Measurements from ENCODE around the gene PEMT.

The PEMT gene

DNA sequence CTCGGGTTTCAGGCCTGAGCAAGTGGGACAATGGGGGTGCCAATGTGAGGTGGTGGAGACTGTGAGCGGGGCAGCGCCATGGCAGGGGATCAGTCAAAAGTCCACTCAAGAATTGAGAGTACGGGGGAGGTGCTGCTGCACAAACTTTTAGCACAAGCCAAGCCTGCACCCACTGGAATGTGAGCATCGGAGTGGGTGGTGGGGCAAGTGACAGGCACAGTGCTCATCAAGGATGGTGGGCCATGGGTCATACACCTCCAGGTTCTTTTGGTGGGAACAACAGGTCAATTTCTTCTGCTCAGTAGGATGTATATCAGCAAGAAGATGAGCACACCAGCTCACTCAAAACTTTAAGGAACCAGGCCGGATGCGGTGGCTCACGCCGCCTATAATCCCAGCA is 32.4 kb upstream of the PEMT start:
- H3K4me1 Mint-ChIP-seq (ENCODE audit: low read depth in 2 of 2): peaks cover 5 to 8% of the 10 kb centered on the region in 2 donors
- H3K9me3 Mint-ChIP-seq: no peaks in the 10 kb centered on the region
- H3K27ac Mint-ChIP-seq: no peak overlapping the region
- ATAC-seq (replicated peaks): no peak
- no peak for DNase-seq
- H3K36me3 Mint-ChIP-seq (ENCODE audit: insufficient read depth): peaks cover 4% of the 10 kb centered on the region
- no peak overlapping the region for H3K4me3 Mint-ChIP-seq
- H3K27me3 Mint-ChIP-seq: no peaks in the 10 kb centered on the region

DNA sequence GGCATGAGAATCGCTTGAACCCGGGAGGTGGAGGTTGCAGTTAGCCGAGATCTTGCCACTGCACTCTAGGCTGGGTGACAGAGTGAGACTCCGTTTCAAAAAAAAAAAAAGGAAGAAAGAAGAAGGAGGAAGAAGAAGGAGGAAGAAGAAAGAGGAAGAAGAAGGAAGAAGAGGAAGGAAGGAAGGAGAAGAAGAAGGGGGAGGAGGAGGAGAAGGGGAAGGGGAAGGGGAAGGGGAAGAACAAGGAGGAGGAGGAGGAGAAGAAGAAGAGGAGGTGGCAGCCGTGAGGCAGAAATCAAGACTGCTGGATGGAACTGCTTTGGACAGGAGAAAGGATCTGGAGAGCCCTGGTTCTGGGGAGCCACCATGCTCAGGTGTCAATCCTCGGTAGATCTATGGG is 29.7 kb upstream of the PEMT start:
- Mint-ChIP-seq H3K36me3 (ENCODE audit: insufficient read depth) (no peaks in the 10 kb centered on the region), H3K27ac (no peak overlapping the region), H3K4me3 (no peak overlapping the region), H3K4me1 (ENCODE audit: low read depth in 2 of 2) (peaks cover 0 to 2% of the 10 kb centered on the region in 2 donors), H3K9me3 (no peaks in the 10 kb centered on the region), H3K27me3 (no peaks in the 10 kb centered on the region)
- ATAC-seq (replicated peaks): no peak
- DNase-seq: no peak

DNA sequence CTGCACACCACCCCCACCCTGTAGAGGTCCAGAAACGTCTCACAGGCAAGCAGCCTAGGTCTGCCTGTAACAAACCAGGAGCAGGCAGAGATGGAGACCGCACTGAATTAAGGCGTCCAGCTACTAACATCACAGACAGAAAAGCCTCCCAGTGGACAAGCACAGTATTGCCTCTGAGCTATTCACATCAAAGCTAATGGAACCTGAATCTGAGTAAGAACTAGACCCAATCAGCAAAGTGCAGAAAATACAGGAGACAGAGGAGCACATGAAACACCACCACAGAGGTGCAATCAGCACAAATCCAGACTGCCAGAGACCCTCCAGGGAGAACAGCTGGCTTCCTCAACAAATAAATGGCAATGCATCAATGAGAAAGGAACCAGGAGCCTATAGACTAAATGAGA is 22.2 kb upstream of the PEMT start:
- Mint-ChIP-seq H3K4me1 (ENCODE audit: low read depth in 2 of 2) (peaks cover 5 to 6% of the 10 kb centered on the region in 2 donors), H3K27ac (no peak overlapping the region), H3K4me3 (no peak overlapping the region), H3K36me3 (ENCODE audit: insufficient read depth) (no peaks in the 10 kb centered on the region), H3K9me3 (peaks cover 0 to 2% of the 10 kb centered on the region in 2 donors), H3K27me3 (no peaks in the 10 kb centered on the region)
- DNase-seq (peak; percentile 28 to 44 (median 31)), ATAC-seq (replicated peaks) (peak; percentile 83)

DNA sequence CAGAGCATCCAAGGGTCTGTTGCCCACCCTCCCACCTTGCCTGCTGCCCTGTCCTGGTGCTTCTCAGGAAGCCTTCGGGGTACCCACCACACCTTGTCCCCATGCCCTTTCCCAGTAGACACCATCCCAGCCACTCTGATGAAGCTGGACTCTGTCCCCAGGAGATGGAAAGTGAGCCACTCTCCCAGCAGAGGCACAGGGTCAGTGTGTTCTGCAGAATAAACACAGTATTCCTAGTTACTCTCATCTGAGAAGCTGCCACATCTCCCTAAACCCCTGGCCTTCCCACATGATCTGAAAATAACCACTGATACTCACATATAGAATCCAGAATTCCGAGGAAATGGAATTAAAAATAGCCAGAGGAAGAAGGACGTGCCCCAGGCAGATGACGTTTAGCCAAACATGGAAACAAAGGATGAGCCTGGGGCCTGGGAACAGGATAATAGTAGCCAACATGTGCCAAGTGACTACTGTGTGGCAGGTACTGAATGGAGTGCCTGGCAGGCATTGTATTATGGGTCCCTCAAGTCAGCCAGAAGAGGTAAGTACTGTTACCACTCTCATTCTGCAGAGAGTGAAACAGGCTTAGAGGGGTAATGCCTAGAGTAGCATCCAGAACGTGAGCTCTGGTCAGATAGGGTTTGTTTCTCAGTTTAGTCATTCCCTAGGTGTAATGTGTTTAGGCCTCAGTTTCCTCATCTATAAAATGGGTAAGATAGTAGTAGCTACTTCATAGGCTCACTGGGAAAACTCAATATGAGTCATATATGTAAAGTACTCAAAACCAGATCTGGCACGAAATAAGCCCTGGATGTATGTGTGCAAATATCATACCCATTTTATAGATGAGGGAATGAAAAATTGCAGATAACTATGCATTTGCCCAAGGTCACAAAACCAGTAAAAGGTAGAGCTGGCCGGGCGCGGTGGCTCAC is 20.8 kb upstream of the PEMT start:
- peaks cover 0 to 2% of the 10 kb centered on the region in 2 donors for H3K9me3 Mint-ChIP-seq
- ATAC-seq (replicated peaks): no peak
- peaks cover 0 to 2% of the 10 kb centered on the region in 2 donors for H3K27me3 Mint-ChIP-seq
- H3K27ac Mint-ChIP-seq: no peak overlapping the region
- peaks cover 5 to 6% of the 10 kb centered on the region in 2 donors for H3K4me1 Mint-ChIP-seq (ENCODE audit: low read depth in 2 of 2)
- H3K4me3 Mint-ChIP-seq: no peak overlapping the region
- no peak for DNase-seq
- no peaks in the 10 kb centered on the region for H3K36me3 Mint-ChIP-seq (ENCODE audit: insufficient read depth)

DNA sequence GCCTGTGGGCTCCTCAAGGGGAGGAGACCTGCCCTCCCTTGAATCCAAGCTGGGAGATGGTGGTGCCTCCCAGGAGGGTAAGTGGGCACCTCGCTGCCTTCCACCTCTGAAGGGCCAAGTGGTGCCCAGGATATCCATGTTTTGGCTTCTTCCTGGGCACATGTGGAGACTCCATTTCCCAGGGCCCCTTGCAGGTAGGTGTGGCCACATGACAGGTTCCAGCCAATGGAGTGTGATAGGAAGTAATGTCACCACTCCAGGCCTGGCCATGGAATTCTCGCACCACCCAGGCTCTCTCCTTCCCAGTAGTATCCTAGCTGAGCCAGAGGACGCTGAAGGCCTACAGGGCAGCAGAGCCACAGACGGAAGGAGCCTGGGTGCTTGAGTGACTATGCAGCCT is 17.6 kb upstream of the PEMT start:
- DNase-seq (no peak), ATAC-seq (replicated peaks) (no peak)
- Mint-ChIP-seq H3K4me3 (no peak overlapping the region), H3K27ac (no peak overlapping the region), H3K27me3 (peaks cover 13 to 15% of the 10 kb centered on the region in 2 donors), H3K4me1 (ENCODE audit: low read depth in 2 of 2) (peaks cover 5 to 6% of the 10 kb centered on the region in 2 donors), H3K36me3 (ENCODE audit: insufficient read depth) (no peaks in the 10 kb centered on the region), H3K9me3 (peaks cover 0 to 2% of the 10 kb centered on the region in 2 donors)

DNA sequence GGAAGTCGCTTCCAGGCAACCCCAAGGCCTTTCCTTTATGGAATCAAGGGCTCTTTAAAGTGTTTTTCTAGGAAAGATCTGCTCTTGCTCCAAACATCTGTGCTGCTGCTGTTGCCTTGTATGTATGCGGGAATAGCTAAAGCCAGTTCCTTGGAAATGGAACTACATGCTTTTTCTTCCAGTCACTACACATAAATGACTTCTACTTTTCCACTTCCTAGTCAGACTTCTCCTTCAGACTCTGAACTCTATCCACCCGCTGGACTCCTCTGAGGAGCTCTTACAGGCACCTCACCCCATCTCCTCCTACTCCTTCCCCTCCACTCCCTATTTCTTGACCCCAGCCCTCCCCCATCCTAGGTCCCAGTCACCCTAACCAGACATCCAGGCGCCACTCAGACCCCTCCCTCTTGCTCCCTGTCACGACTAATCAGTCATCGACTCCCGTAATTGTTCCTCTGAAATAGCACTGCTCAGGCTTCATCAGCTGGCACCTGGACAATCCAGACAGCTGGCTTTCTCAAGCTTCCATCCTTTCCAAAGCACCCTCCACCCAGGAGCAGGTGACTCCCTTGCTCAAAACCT is 15.0 kb upstream of the PEMT start:
- Mint-ChIP-seq H3K4me1 (ENCODE audit: low read depth in 2 of 2) (no peaks in the 10 kb centered on the region), H3K9me3 (no peaks in the 10 kb centered on the region), H3K4me3 (no peak overlapping the region), H3K27me3 (peaks cover 13 to 15% of the 10 kb centered on the region in 2 donors), H3K27ac (no peak overlapping the region), H3K36me3 (ENCODE audit: insufficient read depth) (no peaks in the 10 kb centered on the region)
- DNase-seq (no peak), ATAC-seq (replicated peaks) (no peak)

DNA sequence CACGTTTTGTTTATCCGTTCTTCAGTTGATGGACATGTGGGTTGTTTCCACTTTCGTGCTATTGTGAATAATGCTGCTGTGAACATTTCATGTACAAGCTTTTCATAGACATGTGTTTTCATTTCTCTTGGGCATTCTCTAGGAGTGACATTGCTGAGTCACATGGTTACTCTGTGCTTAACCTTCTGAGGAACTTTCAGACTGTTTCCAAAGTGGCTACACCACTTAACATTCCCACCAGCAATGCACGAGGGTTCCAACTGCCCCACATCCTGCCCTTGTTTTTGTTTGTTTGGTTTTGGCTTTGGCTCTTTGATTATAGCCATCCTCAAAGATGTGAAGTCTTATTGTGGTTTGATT is 14.2 kb upstream of the PEMT start:
- Mint-ChIP-seq H3K27ac (no peak overlapping the region), H3K4me1 (ENCODE audit: low read depth in 2 of 2) (no peaks in the 10 kb centered on the region), H3K9me3 (no peaks in the 10 kb centered on the region), H3K4me3 (no peak overlapping the region), H3K36me3 (ENCODE audit: insufficient read depth) (no peaks in the 10 kb centered on the region), H3K27me3 (peaks cover 13 to 15% of the 10 kb centered on the region in 2 donors)
- ATAC-seq (replicated peaks) (no peak), DNase-seq (no peak)

DNA sequence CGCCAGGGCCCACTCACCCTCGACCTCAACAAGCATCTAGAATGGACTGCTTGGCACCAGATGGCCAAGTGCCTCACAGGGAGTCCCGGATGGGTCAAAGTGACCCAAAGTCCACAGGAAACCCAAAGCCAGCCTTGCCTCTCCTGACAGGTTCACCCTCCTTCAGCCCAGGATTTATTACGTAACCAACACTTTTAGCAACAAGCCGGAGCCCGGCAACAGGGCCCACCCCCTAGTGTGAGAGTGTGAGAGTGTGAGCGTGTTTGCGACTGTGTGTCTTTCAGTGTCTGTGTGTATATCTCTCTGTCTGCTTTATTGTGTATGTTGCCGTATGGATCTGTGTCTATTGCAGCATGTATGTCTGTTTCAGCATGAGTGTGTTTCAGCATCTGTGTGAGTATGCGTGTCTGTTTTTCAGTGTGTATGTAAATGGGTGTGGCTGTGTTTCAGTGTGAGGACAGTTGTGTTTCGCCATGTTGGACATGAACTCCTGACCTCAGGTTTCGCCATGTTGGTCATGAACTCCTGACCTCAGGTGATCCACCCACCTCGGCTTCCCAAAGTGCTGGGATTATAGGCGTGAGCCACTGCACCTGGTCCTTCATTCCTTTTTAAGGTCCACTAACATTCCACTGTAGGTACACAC is 13.7 kb upstream of the PEMT start:
- no peaks in the 10 kb centered on the region for H3K9me3 Mint-ChIP-seq
- H3K36me3 Mint-ChIP-seq (ENCODE audit: insufficient read depth): no peaks in the 10 kb centered on the region
- DNase-seq (no peak), ATAC-seq (replicated peaks) (no peak)
- peaks cover 13 to 15% of the 10 kb centered on the region in 2 donors for H3K27me3 Mint-ChIP-seq
- no peak overlapping the region for H3K27ac Mint-ChIP-seq
- no peak overlapping the region for H3K4me3 Mint-ChIP-seq
- no peaks in the 10 kb centered on the region for H3K4me1 Mint-ChIP-seq (ENCODE audit: low read depth in 2 of 2)

DNA sequence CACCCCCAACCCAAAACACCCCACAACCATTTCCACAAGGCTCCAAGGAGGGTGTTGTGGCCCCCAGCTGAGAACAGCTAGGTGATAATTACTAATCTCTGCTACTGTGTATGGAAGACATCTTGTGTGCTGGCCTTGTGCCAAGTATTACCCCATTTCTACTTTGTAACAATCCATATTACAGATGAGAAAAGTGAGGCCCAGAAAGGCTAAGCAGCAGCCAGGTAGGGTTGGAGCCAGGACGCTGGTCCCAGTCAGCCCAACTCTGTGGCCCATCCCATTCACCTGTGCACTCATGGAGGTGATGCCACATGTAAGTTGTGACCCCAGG is 12.4 kb upstream of the PEMT start:
- no peak for DNase-seq
- Mint-ChIP-seq H3K27ac (no peak overlapping the region), H3K4me1 (ENCODE audit: low read depth in 2 of 2) (no peaks in the 10 kb centered on the region), H3K36me3 (ENCODE audit: insufficient read depth) (no peaks in the 10 kb centered on the region), H3K9me3 (no peaks in the 10 kb centered on the region), H3K27me3 (peaks cover 13 to 15% of the 10 kb centered on the region in 2 donors), H3K4me3 (no peak overlapping the region)
- ATAC-seq (replicated peaks): no peak

DNA sequence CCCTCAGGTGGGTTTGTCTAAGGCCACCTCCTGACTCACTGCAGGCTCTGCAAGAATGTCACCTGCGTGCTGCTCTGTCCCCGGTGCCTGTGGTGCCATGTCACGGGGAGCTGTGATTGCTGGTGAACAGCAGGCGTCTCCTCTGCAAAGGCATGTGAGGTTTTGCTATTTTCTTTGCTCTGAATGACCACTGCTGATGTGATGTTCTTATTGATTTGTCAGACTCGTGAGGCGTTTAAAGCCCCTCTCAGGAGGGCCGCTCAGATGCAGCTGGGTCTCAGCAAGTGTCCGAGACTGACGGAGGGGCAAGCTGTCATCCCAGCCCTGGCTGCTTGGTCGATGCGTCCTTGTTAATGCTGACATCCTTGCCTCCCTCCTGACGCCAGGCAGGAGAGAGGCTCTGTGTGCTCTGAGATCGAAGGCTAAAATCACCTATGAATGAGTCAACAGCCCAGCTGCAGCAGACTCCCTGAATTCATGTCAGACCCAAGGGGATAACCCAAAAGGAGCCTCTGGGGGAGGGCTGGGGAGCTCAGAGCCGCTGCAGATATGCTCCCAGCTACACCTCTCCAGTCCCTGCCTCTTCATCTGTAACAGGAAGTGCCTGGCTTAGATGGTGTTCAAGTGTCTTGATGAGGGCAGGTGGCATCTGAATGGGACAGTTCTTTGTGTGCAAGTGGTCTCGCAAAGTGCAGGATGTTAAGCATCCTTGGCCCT is 11.8 kb upstream of the PEMT start:
- Mint-ChIP-seq H3K27ac (peak overlapping the region in 1 of 2 donors; percentile 49), H3K36me3 (ENCODE audit: insufficient read depth) (no peaks in the 10 kb centered on the region), H3K27me3 (peaks cover 13 to 15% of the 10 kb centered on the region in 2 donors), H3K4me1 (ENCODE audit: low read depth in 2 of 2) (no peaks in the 10 kb centered on the region), H3K4me3 (no peak overlapping the region), H3K9me3 (no peaks in the 10 kb centered on the region)
- DNase-seq (no peak), ATAC-seq (replicated peaks) (no peak)

DNA sequence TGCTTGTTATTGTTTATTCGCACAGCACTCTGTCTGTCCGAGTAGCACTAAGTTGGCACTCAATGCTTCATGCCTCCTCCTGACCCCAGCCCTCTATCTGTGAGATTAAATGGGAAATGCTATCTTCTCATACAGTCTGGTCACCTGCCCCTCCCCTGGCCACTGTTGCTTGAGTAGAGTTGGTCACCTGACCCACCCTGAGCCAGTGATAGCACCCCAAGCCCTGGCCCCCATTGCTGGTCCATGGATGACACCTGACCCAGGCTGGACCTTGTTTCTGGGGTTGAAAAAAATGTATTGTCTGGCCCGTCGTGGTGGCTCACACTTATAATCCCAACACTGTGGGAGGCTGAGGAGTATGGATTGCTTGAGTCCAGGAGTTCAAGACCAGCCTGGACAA is 8.5 kb upstream of the PEMT start:
- Mint-ChIP-seq H3K36me3 (ENCODE audit: insufficient read depth) (no peaks in the 10 kb centered on the region), H3K27me3 (no peaks in the 10 kb centered on the region), H3K4me1 (ENCODE audit: low read depth in 2 of 2) (no peaks in the 10 kb centered on the region), H3K4me3 (no peak overlapping the region), H3K27ac (no peak overlapping the region), H3K9me3 (no peaks in the 10 kb centered on the region)
- no peak for DNase-seq
- ATAC-seq (replicated peaks): no peak

DNA sequence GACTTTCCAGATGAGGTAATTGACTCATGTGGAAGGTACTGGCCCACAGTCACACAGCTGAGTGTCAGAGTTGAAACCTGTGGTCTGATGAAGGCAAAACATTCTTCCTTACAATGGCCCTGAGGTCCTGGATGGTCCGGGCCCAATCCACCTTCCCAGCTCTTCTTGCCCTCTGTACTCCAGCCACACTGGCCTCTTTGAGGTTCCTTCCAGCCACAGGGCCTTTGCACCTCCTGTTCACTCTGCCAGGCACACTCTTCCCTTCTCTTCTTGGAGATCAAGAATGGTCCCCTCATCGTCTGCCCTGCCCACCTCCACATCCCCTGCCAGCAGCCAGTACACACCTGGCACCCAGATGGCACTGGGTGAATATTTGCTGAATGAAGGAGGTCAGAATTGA is 6.5 kb upstream of the PEMT start:
- ATAC-seq (replicated peaks): no peak
- Mint-ChIP-seq H3K9me3 (no peaks in the 10 kb centered on the region), H3K27me3 (no peaks in the 10 kb centered on the region)

DNA sequence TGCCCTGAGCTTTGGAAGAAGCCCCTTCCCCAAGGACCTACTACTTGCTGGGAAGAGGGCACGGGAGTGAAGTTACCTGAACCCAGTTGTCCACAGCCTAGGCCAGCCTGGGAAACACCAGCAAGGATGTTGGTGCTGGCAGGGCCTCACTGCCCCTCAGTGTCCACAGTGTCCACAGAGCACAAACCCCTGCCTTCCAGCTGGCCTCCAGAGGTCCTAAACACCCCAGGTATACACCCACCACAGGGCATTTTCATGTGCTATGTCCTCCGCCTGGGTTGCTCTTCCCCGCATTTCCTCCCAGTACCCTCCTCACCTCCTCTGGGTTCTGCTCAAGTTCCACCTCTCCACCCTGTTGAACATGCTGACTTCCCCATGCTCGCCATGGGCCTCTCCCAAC is 4.2 kb upstream of the PEMT start:
- Mint-ChIP-seq H3K36me3 (ENCODE audit: insufficient read depth) (no peaks in the 10 kb centered on the region), H3K27me3 (no peaks in the 10 kb centered on the region), H3K4me3 (no peak overlapping the region), H3K27ac (no peak overlapping the region), H3K9me3 (no peaks in the 10 kb centered on the region), H3K4me1 (ENCODE audit: low read depth in 2 of 2) (peaks cover 8 to 10% of the 10 kb centered on the region in 2 donors)
- DNase-seq (no peak), ATAC-seq (replicated peaks) (no peak)

More for the DNA sequence above, 6.5 kb upstream of the PEMT start:
- Mint-ChIP-seq H3K4me1 (ENCODE audit: low read depth in 2 of 2) (no peaks in the 10 kb centered on the region), H3K36me3 (ENCODE audit: insufficient read depth) (no peaks in the 10 kb centered on the region), H3K4me3 (no peak overlapping the region), H3K27ac (no peak overlapping the region)
- no peak for DNase-seq

All from effector memory CD8-positive, alpha-beta T cell (primary cell).